Peyer's patch (tissue), 4 donors: Measurements from ENCODE around the gene KLF1. TPM values are rescaled to one million over a fixed set of nuclear protein-coding genes. Genes with fewer than 3 reads are reported as not detected.

Source experiments
- DNase-seq, 3 donors: peaks; one replicate each; pipeline ENCODE4 v3.0.0-alpha.2; 2017 to 2019
- H3K27ac ChIP-seq, 4 donors: fragments of 200-600 bp; sonication (generic); one replicate each; pipeline ENCODE4 v1.5.1; 2016 to 2019
- H3K27me3 ChIP-seq, 2 donors: fragments of 200-600 bp; sonication (generic); one replicate each; pipeline ENCODE4 v1.5.1; 2019
- H3K36me3 ChIP-seq, 3 donors: fragments of 200-600 bp; sonication (generic); one replicate each; pipeline ENCODE4 v1.5.1; 2016 to 2019
- H3K4me1 ChIP-seq, 4 donors: fragments of 200-600 bp; sonication (generic); one replicate each; pipeline ENCODE4 v1.5.1; 2016 to 2019
- H3K4me3 ChIP-seq, 4 donors: fragments of 200-600 bp; sonication (generic); 1 replicate in 3 of 4; 2 replicates in 1 of 4; pipeline ENCODE4 v1.5.1; 2016 to 2019; ENCODE audit warnings: mild to moderate bottlenecking in 1 of 4
- H3K9me3 ChIP-seq, 4 donors: fragments of 200-600 bp; sonication (generic); one replicate each; pipeline ENCODE4 v1.5.1; 2016 to 2019; ENCODE audit warnings: mild to moderate bottlenecking in 1 of 4
- CTCF ChIP-seq, 6 experiments: fragments of 450-650 bp in 4 of 6; fragments of 200-600 bp in 2 of 6; sonication (generic) in 1 of 6; IDR thresholded peaks; one replicate each; pipeline ENCODE4 v1.5.1; 2017 to 2019; ENCODE audit warnings: antibody characterized with exemption in 6 of 6, mild to moderate bottlenecking in 3 of 6, moderate library complexity in 1 of 6
- POLR2A ChIP-seq, 2 donors: fragments of 450-650 bp; IDR thresholded peaks; one replicate each; pipeline ENCODE4 v1.5.1; 2017; ENCODE audit warnings: antibody characterized with exemption in 2 of 2, mild to moderate bottlenecking in 2 of 2, moderate library complexity in 2 of 2
- total RNA-seq, 4 donors: library from RNA; depleted of rRNA; stranded (reverse); fragments of >200 nt; gene quantifications; one replicate each; pipeline ENCODE4 v1.1.0, GENCODE V29; 2016

Gene KLF1
- total RNA-seq, 4 donors from 2014 or later, result not detected

- no peak for TF ChIP-seq POLR2A (IDR thresholded peaks at IDR 0.05)
- no peak for TF ChIP-seq CTCF (IDR thresholded peaks at IDR 0.05)
- no peak overlapping the region for H3K4me3 ChIP-seq
- peaks cover 0 to 8% (median 0%) of the 10 kb centered on the region in 4 donors for H3K9me3 ChIP-seq
- H3K4me1 ChIP-seq, result peaks cover 0 to 23% (median 11%) of the 10 kb centered on the region in 4 donors
- no peak for DNase-seq
- H3K27ac ChIP-seq, result no peak overlapping the region
- H3K27me3 ChIP-seq, result peaks cover 0 to 10% of the 10 kb centered on the region in 2 donors
- H3K36me3 ChIP-seq, result no peaks in the 10 kb centered on the region
These were observed 2.8 kb downstream of the KLF1 start for GRCh38 chr19:12884202-12884601.

GRCh38 chr19:12882589-12882988, 4.4 kb downstream of the KLF1 start:
- Histone ChIP-seq H3K27ac (no peak overlapping the region), H3K27me3 (peaks cover 0 to 10% of the 10 kb centered on the region in 2 donors), H3K36me3 (peaks cover 0 to 11% (median 0%) of the 10 kb centered on the region in 3 donors), H3K9me3 (peaks cover 0 to 8% (median 0%) of the 10 kb centered on the region in 4 donors), H3K4me3 (no peak overlapping the region), H3K4me1 (peaks cover 0 to 23% (median 11%) of the 10 kb centered on the region in 4 donors)
- no peak for TF ChIP-seq CTCF (IDR thresholded peaks at IDR 0.05)
- no peak for TF ChIP-seq POLR2A (IDR thresholded peaks at IDR 0.05)
- DNase-seq, result no peak

GRCh38 chr19:12881172-12881808, 5.7 kb downstream of the KLF1 start, which contains the start of gene DNASE2:
TSS of gene DNASE2 (minus strand) at chr19:12881449. CDS start at chr19:12881375, 74 bp downstream.
- DNase-seq, result peak; percentile 90 to 98 (median 98)
- Histone ChIP-seq H3K4me3 (peak within 1 kb of the TSS; percentile 69 to 76 (median 75)), H3K27ac (peak within 1 kb of the TSS; percentile 80 to 85 (median 84)), H3K36me3 (peaks cover 0 to 17% (median 0%) of the 10 kb centered on the region in 3 donors), H3K4me1 (peaks cover 0 to 23% (median 11%) of the 10 kb centered on the region in 4 donors), H3K9me3 (peaks cover 0 to 8% (median 0%) of the 10 kb centered on the region in 4 donors), H3K27me3 (peaks cover 0 to 10% of the 10 kb centered on the region in 2 donors)
- TF ChIP-seq CTCF (IDR thresholded peaks at IDR 0.05) (peak in 1 of 6 experiments; percentile 15), POLR2A (IDR thresholded peaks at IDR 0.05) (peak; percentile 65 to 66)

- H3K27me3 ChIP-seq, result peaks cover 0 to 7% of the 10 kb centered on the region in 2 donors
- peaks cover 0 to 19% (median 9%) of the 10 kb centered on the region in 4 donors for H3K4me1 ChIP-seq
- peak overlapping the region; percentile 69 to 76 (median 75) for H3K4me3 ChIP-seq
- peaks cover 0 to 8% (median 0%) of the 10 kb centered on the region in 4 donors for H3K9me3 ChIP-seq
- TF ChIP-seq CTCF (IDR thresholded peaks at IDR 0.05) (no peak), POLR2A (IDR thresholded peaks at IDR 0.05) (no peak)
- DNase-seq, result peak in 2 of 3 donors; percentile 35 to 64
- H3K36me3 ChIP-seq, result peaks cover 0 to 22% (median 0%) of the 10 kb centered on the region in 3 donors
- H3K27ac ChIP-seq, result peak overlapping the region; percentile 80 to 85 (median 84)
These were observed 6.3 kb downstream of the KLF1 start for GRCh38 chr19:12880551-12881171.

- no peak for TF ChIP-seq CTCF (IDR thresholded peaks at IDR 0.05)
- TF ChIP-seq POLR2A (IDR thresholded peaks at IDR 0.05), result no peak
- no peaks in the 10 kb centered on the region for H3K9me3 ChIP-seq
- no peak overlapping the region for H3K27ac ChIP-seq
- peaks cover 0 to under 1% (median 0%) of the 10 kb centered on the region in 4 donors for H3K4me1 ChIP-seq
- no peak overlapping the region for H3K4me3 ChIP-seq
- DNase-seq, result no peak
- H3K36me3 ChIP-seq, result peaks cover 0 to 32% (median 0%) of the 10 kb centered on the region in 3 donors
- no peaks in the 10 kb centered on the region for H3K27me3 ChIP-seq
These were observed 11.9 kb downstream of the KLF1 start for GRCh38 chr19:12875086-12875485.
